ENCODE measurements around the gene GNG10.
A peak's percentile ranks its signal among the peaks of the same experiment; 100 is the strongest.
"Not testable (repeated sequence)": the region's sequence is repeated elsewhere in the genome, so short reads cannot be mapped to it uniquely, and the experiment has no call there.

GNG10 gene

DNA sequence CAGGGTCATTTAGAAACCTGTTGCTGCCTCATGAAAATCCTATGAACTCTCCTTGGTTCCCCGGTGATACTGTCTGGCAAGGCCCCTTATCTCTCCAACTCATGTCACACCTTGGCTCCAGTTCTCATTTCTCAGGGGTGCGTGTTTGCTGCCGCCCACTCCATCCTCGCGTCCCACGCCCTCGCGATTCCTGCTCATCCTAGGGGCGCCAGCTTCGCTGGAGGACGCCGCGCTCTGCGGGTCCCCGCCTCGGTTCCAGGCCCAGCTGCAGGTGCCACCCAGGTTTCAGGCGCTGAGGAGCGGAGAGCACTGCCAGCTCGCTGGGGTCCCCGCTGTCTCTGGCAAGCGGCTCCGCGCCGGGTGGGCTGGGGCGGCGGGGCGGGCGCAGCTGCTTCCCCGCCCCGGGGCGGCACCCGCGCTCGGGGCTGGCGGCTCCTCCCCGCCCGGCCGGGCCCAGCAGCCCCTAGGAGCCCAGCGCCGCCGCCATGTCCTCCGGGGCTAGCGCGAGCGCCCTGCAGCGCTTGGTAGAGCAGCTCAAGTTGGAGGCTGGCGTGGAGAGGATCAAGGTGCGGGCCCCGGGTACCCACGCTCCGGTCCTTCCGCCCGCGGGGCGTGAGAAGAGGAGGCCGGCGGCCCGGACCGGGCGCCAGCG, at the start of gene GNG10:
Gene GNG10 (plus strand): TSS at position 456 of the 652 bp plus-strand sequence. CDS start 30 bp downstream, at position 486.
- Mint-ChIP-seq H3K4me1 (peaks cover 26% of the 10 kb centered on the region), H3K27ac (peak within 1 kb of the TSS; percentile 89), H3K9me3 (no peaks in the 10 kb centered on the region), H3K4me3 (peak within 1 kb of the TSS; percentile 92), H3K36me3 (peaks cover 22% of the 10 kb centered on the region)
- DNase-seq (ENCODE audit: low spot score in 2 of 2) (peak; percentile 63 to 85), ATAC-seq (peak; percentile 96)

DNA sequence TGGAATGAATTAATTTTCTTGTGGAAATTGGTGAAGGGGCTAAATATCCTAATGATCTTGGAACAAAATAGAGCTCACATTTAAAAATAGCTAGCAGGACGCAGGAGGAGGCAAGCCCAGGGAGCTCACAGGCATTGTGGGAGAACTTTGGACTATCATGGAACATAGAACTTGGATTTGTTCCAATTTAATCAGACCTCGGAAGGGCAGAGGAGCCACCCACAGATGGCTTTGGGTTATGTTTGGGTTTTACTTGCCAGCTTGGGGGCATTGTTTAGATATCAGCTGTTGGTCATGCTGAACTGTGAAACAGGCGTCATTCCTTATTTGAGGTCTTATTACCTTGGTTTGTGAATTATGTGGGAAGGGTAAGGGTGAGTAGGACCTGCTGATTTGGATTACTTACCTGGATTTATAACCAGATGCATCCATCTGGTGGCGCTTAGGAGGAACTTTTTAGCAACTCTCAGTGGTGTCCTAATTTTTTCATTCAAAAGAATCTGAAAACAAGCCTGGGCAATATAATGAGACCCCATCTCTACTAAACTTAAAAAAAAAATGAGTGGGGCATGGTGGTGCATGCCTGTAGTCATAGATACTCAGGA, 47.9 kb upstream of the GNG10 start:
- H3K4me1 Mint-ChIP-seq, result no peaks in the 10 kb centered on the region
- no peaks in the 10 kb centered on the region for H3K36me3 Mint-ChIP-seq
- H3K9me3 Mint-ChIP-seq, result no peaks in the 10 kb centered on the region
- ATAC-seq (no peak), DNase-seq (ENCODE audit: low spot score in 2 of 2) (no peak)
- no peak overlapping the region for H3K4me3 Mint-ChIP-seq
- H3K27ac Mint-ChIP-seq, result no peak overlapping the region

DNA sequence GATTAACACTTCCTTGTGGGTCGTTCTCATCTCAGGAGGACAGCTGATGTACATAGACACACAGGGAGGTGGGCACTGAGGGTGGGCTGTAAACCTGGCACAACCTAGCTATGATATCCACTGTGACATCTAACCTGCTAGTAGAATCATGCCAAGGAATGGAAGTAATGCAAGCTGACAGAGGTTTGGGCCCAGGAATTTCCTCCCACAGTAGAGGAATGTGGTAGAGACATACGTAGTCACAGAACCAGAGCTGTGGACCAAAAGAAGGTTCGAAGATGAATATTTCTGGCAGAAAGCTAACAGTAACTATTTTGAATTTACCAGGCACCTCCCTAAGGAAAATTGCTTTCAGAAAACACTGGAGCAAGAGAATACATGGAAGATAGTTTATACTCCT, 45.5 kb upstream of the GNG10 start:
- no peak overlapping the region for H3K4me3 Mint-ChIP-seq
- ATAC-seq, result no peak
- no peaks in the 10 kb centered on the region for H3K36me3 Mint-ChIP-seq
- H3K27ac Mint-ChIP-seq, result no peak overlapping the region
- no peak for DNase-seq (ENCODE audit: low spot score in 2 of 2)
- no peaks in the 10 kb centered on the region for H3K4me1 Mint-ChIP-seq
- no peaks in the 10 kb centered on the region for H3K9me3 Mint-ChIP-seq

DNA sequence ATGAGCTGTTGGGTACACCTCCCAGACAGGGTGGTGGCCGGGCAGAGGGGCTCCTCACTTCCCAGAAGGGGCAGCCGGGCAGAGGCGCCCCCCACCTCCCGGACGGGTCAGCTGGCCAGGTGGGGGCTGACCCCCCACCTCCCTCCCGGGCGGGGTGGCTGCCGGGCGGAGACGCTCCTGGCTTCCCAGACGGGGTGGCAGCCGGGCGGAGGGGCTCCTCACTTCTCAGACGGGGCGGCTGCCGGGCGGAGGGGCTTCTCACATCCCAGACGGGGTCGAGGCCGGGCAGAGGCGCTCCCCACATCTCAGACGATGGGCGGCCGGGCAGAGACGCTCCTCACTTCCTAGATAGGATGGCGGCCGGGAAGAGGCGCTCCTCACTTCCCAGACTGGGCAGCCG, 44.1 kb upstream of the GNG10 start:
- not testable (repeated sequence) for H3K36me3 Mint-ChIP-seq; H3K27ac Mint-ChIP-seq; H3K4me3 Mint-ChIP-seq; H3K9me3 Mint-ChIP-seq; ATAC-seq; DNase-seq (ENCODE audit: low spot score in 2 of 2); H3K4me1 Mint-ChIP-seq

DNA sequence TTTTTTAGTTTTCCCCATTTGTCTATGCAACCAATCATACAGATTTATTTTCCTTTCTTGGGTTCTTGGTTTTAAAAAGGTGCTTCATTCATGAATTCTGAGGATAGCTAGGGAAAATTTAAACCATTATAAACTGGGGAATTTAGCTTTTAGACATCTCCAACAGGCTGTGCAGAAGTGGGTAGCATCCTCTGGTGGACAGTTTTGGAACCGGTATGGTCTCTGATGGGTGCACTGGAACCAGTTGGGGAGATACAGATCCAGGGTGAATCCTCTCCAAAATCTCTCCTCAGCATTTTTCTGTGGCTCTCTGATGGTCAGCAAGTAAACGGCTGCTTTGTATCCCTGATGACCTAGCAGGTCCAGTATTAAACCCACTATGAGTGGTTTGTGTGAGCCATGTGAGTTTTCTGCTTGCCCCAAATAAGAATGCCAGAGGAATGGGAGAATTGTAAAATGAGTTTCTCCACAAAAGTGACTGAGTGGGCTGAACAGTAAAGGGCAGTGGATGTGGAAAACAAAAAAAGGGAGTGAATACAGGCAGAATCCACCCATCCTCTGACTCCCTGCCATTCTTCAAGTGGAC, 39.4 kb upstream of the GNG10 start:
- Mint-ChIP-seq H3K4me3 (no peak overlapping the region), H3K27ac (no peak overlapping the region), H3K36me3 (no peaks in the 10 kb centered on the region), H3K9me3 (no peaks in the 10 kb centered on the region), H3K4me1 (no peaks in the 10 kb centered on the region)
- DNase-seq (ENCODE audit: low spot score in 2 of 2) (no peak), ATAC-seq (peak; percentile 67)

DNA sequence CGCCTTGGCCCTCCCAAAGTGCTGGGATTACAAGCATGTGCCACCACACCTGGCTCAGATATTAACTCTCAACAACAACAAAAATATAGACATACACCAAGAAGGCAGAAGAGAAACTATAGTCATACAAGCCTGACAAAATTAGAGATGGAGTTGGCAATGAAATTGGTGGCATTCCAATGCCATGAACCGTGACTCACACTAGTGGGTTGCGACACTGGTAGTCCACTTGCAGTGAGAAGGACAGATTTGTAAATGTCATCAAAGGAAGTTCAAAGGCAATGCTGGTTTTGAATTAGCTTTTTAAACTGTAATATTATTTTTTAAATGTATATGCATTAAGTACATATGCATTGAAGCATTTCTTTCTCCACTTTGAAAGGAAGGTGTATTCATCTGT, 38.8 kb upstream of the GNG10 start:
- Mint-ChIP-seq H3K9me3 (no peaks in the 10 kb centered on the region), H3K27ac (no peak overlapping the region), H3K36me3 (no peaks in the 10 kb centered on the region), H3K4me1 (no peaks in the 10 kb centered on the region), H3K4me3 (no peak overlapping the region)
- DNase-seq (ENCODE audit: low spot score in 2 of 2) (no peak), ATAC-seq (no peak)

DNA sequence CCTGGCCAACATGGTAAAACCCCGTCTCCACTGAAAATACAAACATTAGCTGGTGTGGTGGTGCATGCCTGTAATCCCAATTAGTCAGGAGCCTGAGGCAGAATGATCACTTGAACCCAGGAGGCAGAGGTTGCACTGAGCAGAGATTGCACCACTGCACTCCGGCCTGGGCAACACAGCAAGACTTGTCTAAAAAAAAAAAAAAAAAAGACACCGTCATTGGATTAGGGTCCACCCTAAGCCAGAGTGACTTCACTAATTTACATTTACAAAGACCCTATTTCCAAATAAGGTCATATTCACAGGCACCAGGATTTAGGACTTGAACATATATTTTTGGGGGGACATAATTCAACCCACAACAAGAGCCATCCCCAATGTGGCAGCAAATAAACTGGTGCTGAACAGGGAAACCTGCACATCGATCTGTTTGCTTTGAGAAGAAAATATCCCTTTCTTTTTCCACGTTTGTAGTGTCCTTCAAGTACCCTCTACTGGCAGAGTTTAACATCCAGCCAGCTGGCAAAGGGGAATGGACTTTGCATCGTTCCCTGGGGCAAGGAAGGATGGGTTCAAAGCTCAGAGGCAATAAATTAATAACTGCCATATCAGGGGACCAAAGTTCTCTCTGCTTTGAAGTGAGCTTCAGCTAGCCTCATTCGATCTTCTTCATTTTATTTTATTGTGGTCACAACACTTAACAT, 34.0 kb upstream of the GNG10 start:
- ATAC-seq, result no peak
- no peak for DNase-seq (ENCODE audit: low spot score in 2 of 2)
- H3K27ac Mint-ChIP-seq, result no peak overlapping the region
- peaks cover 11% of the 10 kb centered on the region for H3K4me1 Mint-ChIP-seq
- H3K4me3 Mint-ChIP-seq, result no peak overlapping the region
- H3K36me3 Mint-ChIP-seq, result peaks cover 18% of the 10 kb centered on the region
- no peaks in the 10 kb centered on the region for H3K9me3 Mint-ChIP-seq

DNA sequence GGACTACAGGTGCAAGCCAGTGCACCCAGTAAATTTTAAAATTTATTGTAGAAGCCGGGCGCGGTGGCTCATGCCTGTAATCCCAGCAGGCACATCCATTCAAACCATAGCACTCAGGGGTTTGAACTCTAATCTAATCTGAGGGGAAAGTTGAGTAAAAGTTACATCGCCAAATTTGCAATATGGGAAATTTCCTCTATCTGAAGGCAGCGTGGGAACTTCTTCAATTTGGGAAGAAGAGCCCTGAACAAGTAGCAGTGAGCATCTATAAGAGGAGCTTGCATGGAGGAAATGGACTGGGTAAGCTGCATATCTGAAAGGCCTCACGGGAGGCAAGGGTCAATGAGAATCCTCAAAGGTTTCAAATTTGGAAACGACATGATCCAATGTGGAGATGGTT, 33.0 kb upstream of the GNG10 start:
- Mint-ChIP-seq H3K27ac (no peak overlapping the region), H3K4me1 (peaks cover 21% of the 10 kb centered on the region), H3K36me3 (peaks cover 28% of the 10 kb centered on the region), H3K4me3 (no peak overlapping the region), H3K9me3 (no peaks in the 10 kb centered on the region)
- no peak for DNase-seq (ENCODE audit: low spot score in 2 of 2)
- ATAC-seq, result no peak

DNA sequence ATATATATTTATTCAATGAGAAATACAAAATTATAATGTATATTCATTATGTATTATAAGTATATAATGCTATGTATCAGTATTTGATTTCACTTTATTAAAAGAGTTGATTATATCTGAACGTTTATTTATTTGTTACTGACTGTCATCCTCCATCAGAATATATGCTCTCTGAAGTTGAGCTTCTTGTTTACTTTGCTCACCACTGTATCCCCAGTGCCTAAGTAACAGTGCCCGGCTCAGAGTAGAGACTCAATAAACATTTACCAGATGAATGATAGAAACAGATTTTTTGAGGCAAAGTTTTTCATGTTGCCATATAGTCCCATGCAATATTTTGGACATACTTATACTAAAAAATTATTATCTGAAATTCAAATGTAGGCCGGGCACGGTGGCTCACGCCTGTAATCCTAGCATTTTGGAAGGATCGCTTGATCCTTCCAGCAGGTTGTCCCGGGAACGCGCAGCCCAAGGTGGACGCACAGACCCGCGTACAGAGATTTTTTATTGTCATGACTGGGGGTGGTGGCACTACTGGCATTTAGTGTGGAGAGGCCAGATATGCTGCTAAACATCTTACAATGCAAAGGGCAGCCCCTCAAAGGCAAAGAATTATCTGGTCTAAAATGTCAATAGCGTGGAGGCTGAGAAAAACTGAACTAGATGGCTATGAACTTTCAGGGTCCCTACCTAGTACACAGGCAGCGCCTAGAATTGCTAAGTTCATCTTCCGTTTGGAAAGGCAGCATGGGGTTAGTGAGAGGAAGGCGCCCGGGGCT, 31.0 kb upstream of the GNG10 start:
- peaks cover 38% of the 10 kb centered on the region for H3K4me1 Mint-ChIP-seq
- ATAC-seq (peak; percentile 48), DNase-seq (ENCODE audit: low spot score in 2 of 2) (no peak)
- H3K27ac Mint-ChIP-seq, result peak overlapping the region; percentile 89
- H3K9me3 Mint-ChIP-seq, result no peaks in the 10 kb centered on the region
- peaks cover 30% of the 10 kb centered on the region for H3K36me3 Mint-ChIP-seq
- H3K4me3 Mint-ChIP-seq, result peak overlapping the region; percentile 94

DNA sequence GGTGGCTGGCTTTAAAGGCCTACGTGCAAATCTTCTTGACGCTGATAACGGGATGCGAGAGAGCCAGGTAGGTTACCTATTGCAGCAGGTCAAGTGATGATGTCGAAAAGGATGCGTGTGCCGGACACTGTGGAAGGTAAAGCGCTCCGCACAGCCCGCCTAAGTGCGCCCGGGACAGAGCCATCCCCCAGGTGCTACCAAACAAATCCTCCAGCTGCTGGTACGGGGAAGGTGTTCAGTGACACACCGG, 30.5 kb upstream of the GNG10 start:
- H3K36me3 Mint-ChIP-seq, result peaks cover 30% of the 10 kb centered on the region
- DNase-seq (ENCODE audit: low spot score in 2 of 2), result no peak

DNA sequence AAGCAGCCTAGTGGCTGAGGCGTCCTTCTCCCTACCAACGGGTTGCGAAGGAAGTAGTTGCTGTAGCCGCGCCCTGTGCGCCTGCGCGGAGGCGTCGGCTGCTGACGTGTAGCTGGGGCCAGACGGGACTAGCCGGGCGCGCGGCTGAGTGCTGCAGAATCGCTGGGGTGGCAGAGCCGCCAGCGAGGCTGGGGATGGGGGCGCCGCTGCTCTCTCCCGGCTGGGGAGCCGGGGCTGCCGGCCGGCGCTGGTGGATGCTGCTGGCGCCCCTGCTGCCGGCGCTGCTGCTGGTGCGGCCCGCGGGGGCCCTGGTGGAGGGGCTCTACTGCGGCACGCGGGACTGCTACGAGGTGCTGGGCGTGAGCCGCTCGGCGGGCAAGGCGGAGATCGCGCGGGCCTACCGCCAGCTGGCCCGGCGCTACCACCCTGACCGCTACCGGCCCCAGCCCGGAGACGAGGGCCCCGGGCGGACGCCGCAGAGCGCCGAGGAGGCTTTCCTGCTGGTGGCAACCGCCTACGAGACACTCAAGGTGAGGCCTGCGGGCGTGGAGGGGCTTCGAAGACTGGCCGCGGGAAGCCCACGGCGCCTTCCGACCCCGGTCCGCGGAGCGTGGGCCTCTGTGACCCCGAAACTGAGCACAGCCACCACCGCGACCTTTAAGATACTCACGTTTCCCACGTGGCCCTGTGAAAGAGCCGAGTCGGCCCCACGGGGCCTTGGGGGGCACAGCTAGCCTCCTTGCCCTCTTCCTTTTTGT, 30.0 kb upstream of the GNG10 start, which contains the start of gene DNAJC25:
Gene DNAJC25 (plus strand): TSS at position 121 of the 758 bp plus-strand sequence. CDS start 74 bp downstream, at position 195.
- Mint-ChIP-seq H3K27ac (peak within 1 kb of the TSS; percentile 89), H3K36me3 (peaks cover 30% of the 10 kb centered on the region), H3K4me1 (peaks cover 42% of the 10 kb centered on the region), H3K9me3 (no peaks in the 10 kb centered on the region), H3K4me3 (peak within 1 kb of the TSS; percentile 94)
- DNase-seq (ENCODE audit: low spot score in 2 of 2), result peak; percentile 90 to 95
- ATAC-seq, result peak; percentile 98

More for the DNA sequence above, 30.5 kb upstream of the GNG10 start:
- Mint-ChIP-seq H3K27ac (peak overlapping the region; percentile 89), H3K9me3 (no peaks in the 10 kb centered on the region), H3K4me3 (peak overlapping the region; percentile 94), H3K4me1 (peaks cover 42% of the 10 kb centered on the region)
- ATAC-seq, result no peak

DNA sequence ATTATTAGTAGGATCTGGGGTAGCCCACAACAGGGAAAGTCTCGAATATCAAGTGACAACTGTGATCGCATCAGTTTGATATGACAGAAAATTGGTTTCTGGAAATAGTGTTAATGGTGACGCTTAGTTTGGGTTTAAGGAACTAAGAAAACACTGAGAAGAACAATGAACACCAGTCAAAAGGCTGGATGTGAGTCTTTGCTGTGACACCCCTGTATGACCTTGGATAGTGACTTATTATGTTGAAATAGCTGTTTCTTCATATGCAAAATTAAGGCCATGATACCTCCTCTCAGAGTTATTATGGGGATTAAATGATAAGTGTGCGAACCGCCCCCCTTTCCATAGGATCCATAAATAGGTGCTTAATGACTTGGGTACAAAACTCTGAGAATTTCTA, 29.3 kb upstream of the GNG10 start:
- DNase-seq (ENCODE audit: low spot score in 2 of 2), result no peak
- H3K36me3 Mint-ChIP-seq, result peaks cover 30% of the 10 kb centered on the region
- peak overlapping the region; percentile 94 for H3K4me3 Mint-ChIP-seq
- H3K27ac Mint-ChIP-seq, result peak overlapping the region; percentile 89
- no peaks in the 10 kb centered on the region for H3K9me3 Mint-ChIP-seq
- H3K4me1 Mint-ChIP-seq, result peaks cover 42% of the 10 kb centered on the region
- ATAC-seq, result no peak

DNA sequence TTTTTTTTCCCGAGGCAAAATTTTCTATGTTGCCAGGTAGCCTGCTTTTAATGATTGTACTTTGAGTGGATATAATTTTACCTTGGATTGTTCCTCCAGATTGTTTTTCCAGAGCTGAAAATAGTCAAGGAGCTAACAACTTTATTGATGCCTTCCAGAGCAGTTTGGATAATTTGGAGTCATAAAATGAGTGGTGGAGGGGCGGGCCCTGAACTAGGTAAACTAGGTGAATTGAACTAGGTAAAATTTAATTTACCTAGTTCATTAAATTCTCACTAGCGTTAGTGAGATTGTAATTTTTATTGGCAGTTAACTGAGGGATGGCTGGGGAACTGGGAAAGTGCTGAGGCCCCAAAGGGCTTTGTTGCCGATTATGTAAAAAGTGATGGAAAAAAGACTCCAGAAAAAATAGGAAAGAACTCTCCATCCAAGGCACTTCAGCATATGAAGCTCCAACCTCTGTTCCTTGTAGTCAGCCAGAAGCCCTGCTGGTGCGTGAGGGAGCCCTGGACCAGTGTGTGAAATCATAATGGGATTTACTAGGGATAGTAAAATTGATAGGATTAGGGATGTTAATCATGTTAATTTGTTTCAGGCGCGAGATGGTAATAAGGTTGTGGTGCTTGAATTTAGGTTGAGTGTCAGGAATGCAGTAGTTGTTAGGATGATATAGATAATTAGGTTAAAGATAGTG, 28.6 kb upstream of the GNG10 start:
- H3K9me3 Mint-ChIP-seq, result no peaks in the 10 kb centered on the region
- ATAC-seq (no peak), DNase-seq (ENCODE audit: low spot score in 2 of 2) (no peak)
- H3K4me3 Mint-ChIP-seq, result peak overlapping the region; percentile 94
- peaks cover 30% of the 10 kb centered on the region for H3K36me3 Mint-ChIP-seq
- H3K4me1 Mint-ChIP-seq, result peaks cover 42% of the 10 kb centered on the region
- peak overlapping the region; percentile 89 for H3K27ac Mint-ChIP-seq

DNA sequence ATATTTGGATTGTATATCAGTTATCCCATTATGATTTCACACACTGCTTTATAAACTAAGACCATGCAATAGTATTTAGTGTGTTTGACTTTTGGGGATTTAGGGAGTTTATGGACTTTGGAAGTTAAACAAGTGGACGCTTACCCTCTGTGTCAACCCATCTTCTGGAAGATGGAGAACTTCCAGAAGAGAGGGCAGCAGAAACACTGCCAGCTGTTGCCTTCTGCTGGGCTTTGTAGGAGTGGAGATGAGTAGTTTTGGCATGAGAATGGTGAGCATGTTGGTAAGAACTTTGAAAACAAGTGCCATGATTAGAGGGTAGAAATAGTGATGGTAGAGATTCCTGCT, 28.0 kb upstream of the GNG10 start:
- no peak for ATAC-seq

More for the DNA sequence above, 28.0 kb upstream of the GNG10 start:
- H3K4me3 Mint-ChIP-seq, result peak overlapping the region; percentile 94
- H3K27ac Mint-ChIP-seq, result no peak overlapping the region
- peaks cover 42% of the 10 kb centered on the region for H3K4me1 Mint-ChIP-seq
- H3K9me3 Mint-ChIP-seq, result no peaks in the 10 kb centered on the region
- DNase-seq (ENCODE audit: low spot score in 2 of 2), result no peak
- H3K36me3 Mint-ChIP-seq, result peaks cover 30% of the 10 kb centered on the region
